ENCODE data around the gene DENR.
"Not testable (repeated sequence)": the region's sequence is repeated elsewhere in the genome, so short reads cannot be mapped to it uniquely, and the experiment has no call there.

DENR gene, protein sequence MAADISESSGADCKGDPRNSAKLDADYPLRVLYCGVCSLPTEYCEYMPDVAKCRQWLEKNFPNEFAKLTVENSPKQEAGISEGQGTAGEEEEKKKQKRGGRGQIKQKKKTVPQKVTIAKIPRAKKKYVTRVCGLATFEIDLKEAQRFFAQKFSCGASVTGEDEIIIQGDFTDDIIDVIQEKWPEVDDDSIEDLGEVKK

DNA sequence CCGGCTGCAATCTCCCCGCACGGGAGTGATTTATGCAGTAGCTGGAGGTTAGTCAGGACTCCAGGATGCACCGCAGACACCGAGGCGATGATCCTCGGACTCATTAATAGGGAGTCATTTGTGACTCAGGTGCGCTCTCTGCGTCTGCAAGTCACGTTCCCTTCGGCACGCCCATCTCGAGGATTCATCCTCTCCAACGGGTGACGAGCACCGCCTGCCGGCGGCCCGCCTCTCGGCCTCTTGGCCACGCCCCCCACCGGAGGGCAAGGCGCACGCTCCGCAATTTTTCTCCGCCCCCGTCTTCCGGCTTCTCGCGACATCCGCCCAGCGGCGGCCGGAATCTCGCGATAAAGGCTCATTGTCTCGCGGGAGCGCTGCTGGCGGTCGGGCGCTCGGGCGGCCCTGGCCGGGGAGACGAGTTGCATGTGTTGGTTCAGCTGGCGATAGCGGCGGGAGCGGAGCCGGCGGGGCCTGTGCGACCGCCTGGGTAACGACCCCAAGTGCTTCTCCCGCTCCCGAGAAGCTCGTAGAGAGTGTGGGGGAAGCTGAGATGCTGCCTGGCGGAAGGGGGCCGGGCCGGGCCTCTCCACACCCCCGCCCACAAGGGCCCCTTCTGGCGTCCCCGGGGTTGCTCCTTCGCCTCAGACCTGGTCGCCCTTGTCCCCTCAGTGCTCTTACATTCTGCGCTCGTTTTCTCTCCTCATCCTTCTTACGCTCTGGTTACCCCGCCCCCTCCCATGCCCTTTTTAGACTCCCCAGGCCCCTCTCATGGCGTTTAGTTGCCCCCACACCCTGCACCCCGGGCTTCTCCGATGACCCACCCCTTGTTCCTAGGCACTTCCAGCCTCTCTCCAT is at the start of gene DENR:
Gene DENR (plus strand): TSS at position 361 of the 855 bp plus-strand sequence. CDS start 878 bp downstream, outside the sequence.
- peak; percentile 100 for DNase-seq

DNA sequence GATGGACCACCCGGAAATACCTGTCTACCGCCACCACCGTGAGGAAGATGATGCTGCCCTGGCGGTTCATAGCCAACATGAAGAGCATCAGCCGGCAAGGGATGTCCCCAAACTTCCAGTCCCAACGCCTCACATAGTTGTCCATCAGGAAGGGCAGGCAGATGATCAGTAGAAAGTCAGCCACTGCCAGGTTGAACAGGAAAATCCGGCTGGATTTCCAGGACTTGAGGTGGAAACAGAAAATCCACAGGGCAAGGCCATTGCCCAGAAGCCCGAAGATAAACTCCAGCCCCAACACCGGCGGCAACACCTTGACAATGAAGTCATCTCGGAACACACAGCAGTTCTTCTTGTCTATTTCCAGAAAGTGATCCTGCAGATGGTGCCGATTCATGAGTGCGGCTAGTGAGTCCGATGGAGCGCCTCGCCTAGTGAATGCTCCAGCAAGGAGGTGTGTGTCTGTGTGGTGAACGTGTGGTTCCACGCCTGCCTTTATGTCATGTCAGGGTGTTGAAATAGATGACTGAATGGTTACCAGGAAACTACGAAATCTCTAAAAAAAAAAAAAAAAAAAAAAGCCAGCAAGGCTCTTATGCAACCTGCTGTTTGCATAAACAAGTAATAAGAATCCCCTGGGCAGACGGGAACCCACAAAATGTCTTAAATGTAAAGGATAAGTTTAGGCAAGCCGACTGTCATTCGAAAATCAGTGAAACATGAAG is 49.6 kb upstream of the DENR start, which contains the start of gene HCAR2:
Gene HCAR2 (minus strand): TSS at position 468 of the 722 bp plus-strand sequence. CDS start 74 bp downstream, at position 394.
- DNase-seq: not testable (repeated sequence)

DNA sequence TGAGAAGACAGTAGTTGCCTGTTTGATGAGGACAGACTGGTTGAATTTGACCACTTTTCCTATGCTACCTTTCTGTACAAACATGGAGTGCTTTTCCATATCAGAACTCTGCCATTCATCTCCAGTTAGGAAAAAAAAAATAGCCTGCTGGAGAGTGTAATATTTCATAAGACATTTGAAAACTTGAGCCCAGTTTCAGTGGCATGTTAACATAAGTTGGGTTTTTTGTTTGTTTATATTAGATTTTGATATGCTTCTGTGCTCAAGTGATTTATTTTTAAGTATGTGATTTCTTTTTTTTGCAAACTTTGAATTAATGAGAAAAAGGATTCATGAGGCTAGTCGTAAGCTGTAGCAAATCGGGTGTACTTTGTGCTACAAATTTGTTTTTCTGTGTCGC is 48.8 kb upstream of the DENR start:
- DNase-seq: not testable (repeated sequence)

DNA sequence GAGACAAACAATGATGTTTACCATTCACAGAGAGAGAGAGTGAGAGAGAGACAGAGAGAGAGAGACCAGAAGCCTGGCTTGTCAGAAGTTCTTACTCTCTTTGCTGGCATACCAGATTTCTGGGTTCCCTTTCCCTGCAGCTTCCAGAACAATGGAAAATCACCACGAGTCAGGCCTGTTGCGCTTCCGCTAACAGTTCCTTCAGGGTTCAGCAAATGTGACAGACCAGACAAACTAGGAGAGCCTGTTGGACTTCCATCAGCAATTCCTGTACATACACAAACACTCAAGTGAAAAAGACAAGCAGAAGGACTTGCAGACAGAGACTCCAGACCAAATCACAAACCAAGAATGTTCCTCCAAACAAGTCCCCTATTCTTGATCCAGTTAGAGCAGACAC is 43.3 kb upstream of the DENR start:
- DNase-seq: not testable (repeated sequence)

GRCh38 chr12:122710341-122710740 is 42.3 kb upstream of the DENR start:
- DNase-seq: not testable (repeated sequence)

GRCh38 chr12:122711266-122711665 is 41.4 kb upstream of the DENR start:
- DNase-seq: not testable (repeated sequence)

DNA sequence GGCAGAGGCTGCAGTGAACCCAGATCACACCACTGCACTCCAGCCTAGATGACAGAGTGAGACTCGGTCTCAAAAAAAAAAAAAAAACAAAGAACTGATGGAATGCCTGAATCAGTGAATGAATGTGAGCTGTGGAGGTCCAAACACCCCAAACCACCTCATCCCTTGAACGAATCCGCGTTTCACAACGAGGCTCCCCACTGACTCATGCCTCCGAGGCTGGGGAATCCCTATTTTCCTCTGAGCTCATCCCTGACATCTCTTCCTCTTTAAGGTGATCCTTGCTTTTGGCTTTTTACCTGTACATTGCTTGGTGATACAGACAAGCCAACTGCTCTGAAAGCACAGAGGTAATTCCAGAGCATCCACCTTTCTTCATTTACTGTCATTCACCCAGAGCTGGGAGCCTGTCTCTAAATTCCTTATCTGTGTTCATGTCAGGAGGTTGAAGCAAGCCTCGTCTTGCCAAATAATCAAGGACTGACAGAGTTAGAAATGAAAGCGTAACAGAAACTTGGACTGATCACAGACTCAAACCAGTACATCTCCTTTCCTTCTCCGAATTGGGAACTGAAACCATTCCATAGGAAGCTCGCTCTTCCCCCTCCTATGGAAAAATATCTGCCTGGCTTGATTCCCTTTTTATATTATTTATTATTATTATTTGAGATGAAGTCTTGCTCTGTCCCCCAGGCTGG is 39.0 kb upstream of the DENR start:
- DNase-seq: not testable (repeated sequence)

DNA sequence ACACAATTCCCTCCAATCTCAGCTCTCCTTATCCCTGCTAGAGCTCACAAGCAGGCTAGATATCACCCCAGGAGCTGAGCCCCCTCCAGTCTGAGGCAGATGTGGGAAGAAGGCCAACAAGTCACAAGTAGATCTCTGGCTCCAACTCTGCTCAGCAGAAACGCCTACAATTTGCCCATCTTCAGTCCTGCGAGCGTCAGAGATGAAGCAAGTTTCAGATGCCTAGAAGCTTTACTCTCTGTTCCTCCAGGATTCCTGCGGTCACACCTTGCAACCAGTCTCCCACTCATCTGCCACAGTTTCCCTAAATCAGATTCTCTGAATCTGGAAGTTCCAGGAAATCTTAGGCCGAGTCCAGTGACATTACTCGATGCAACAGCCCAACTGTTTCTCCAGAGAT is 37.4 kb upstream of the DENR start:
- DNase-seq: not testable (repeated sequence)

GRCh38 chr12:122716658-122717057 is 36.0 kb upstream of the DENR start, which contains the start of gene HCAR3:
TSS of gene HCAR3 (minus strand) at chr12:122716811. CDS start at chr12:122716737, 74 bp downstream.
- not testable (repeated sequence) for DNase-seq

GRCh38 chr12:122721057-122721545 is 31.5 kb upstream of the DENR start:
- no peak for DNase-seq

DNA sequence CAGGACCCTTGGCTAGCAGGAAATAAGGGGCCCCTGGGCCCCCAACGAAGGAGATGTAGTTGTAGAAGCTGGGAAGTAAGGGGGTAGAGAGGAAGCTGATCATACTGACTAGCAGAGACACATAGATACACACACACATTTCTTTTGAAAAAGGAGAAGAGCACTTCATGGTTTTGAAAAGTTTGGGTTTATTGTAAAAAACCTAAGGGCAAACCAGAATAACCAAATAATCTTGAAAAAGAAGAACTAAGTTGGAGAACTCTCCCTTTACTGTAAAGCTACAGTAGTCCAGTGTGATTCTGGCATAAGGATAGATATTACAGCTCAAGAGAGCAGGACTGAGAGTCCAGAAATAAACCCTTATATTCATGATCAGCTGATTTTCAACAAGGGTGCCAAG is 30.2 kb upstream of the DENR start:
- DNase-seq: no peak

- no peak for DNase-seq
These were observed 27.9 kb upstream of the DENR start for GRCh38 chr12:122724641-122725243.

- DNase-seq: no peak
These were observed 27.1 kb upstream of the DENR start for GRCh38 chr12:122725452-122726079.

- DNase-seq: peak; percentile 67
These were observed 26.5 kb upstream of the DENR start for GRCh38 chr12:122726080-122726558.

DNA sequence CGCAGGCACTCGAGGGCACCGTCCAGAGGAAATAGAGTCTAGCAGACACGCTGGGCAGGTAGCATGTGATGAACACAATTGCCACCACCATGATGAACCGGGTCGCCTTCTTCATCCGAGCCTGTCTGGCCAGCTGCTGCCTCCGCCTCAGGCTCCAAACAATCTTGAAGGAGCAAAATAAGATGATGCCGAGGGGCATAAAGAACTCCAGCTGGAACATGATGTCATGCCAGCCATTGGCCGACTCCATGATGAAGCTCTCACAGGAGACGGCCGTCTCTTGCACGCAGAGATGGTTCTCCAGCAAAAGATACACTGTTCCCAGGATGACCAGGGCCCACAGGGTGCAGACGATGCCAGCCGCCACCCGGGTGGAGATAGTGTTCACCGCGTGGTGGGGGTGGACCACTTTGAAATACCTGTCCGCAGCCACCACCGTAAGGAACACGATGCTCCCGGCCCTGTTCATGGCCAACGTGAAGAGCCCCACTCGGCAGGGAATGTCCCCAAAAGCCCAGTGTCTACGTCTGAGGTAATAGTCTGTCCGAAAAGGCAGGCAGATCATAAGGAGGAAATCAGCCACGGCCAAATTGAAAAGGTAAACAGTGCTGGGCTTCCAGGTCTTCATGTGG is 22.9 kb upstream of the DENR start:
- no peak for DNase-seq

GRCh38 chr12:122730215-122731014 is 22.2 kb upstream of the DENR start, which contains the start of gene HCAR1:
TSS of gene HCAR1 (minus strand) at chr12:122730844. CDS start at chr12:122730339, 505 bp downstream.
- DNase-seq: peak; percentile 77

DNA sequence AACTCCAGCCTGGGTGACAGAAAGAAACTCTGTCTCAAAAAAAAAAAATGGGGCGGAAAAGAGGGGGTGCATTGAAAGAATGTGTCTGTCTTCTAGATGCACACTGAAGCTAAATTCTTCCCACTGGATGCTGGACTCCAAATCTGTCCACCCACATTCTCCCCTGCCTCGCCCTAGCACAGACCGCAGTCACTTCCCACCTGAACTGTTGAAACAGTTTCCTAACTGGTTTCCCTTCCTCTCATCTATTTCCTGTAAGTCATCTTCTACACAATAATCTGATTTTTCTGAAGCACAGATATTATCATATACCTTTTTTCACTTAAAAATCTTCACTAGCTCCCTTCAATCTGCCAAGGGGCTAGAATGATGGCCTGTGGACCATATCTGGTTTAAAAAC is 20.5 kb upstream of the DENR start:
- DNase-seq: peak; percentile 69

DNA sequence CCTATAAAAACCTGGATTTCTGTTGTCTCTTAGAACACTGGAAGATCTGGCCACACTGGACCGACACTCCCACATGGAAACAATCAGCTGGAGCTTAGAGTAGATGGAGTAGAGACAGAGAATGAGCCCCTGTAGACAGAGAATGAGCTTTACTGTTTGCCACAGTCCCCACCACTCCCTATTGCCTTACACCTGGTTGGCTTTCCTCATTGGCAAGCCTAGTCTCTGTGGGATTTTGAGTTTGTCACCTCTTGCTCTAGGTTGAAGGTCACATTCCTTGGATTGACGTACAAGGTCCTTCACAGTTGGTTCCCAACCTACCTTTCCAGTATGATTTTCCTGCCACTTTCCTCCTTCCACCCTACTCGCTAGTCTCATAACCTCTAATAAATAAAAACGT is 20.0 kb upstream of the DENR start:
- DNase-seq: no peak

GRCh38 chr12:122738571-122738970 is 14.1 kb upstream of the DENR start:
- DNase-seq: peak; percentile 30

- DNase-seq: no peak
These were observed 12.3 kb upstream of the DENR start for GRCh38 chr12:122740351-122740750.

Measured in activated effector memory CD4-positive, alpha-beta T cell treated with anti-CD3 and anti-CD28 coated beads, Interleukin-2, amount 50 U/mL, for 16 hours (primary cell).